Measurements from ENCODE around the gene LYL1. TPM values are rescaled to one million over a fixed set of nuclear protein-coding genes. Genes with fewer than 3 reads are reported as not detected.

The LYL1 gene
- total RNA-seq, 1 donor from 2014 or later = 4.0 TPM

GRCh38 chr19:13120031-13120430 lies 17.4 kb upstream of the LYL1 start:
- TF ChIP-seq, protein P1, sequence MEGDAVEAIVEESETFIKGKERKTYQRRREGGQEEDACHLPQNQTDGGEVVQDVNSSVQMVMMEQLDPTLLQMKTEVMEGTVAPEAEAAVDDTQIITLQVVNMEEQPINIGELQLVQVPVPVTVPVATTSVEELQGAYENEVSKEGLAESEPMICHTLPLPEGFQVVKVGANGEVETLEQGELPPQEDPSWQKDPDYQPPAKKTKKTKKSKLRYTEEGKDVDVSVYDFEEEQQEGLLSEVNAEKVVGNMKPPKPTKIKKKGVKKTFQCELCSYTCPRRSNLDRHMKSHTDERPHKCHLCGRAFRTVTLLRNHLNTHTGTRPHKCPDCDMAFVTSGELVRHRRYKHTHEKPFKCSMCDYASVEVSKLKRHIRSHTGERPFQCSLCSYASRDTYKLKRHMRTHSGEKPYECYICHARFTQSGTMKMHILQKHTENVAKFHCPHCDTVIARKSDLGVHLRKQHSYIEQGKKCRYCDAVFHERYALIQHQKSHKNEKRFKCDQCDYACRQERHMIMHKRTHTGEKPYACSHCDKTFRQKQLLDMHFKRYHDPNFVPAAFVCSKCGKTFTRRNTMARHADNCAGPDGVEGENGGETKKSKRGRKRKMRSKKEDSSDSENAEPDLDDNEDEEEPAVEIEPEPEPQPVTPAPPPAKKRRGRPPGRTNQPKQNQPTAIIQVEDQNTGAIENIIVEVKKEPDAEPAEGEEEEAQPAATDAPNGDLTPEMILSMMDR (conservative IDR thresholded peaks at IDR 0.05; ENCODE audit: low read depth, low read length) = no peak
- no peak overlapping the region for H3K4me3 ChIP-seq (ENCODE audit: low read depth, low read length)

GRCh38 chr19:13119627-13120026 lies 17.0 kb upstream of the LYL1 start:
- DNase-seq (ENCODE audit: low read depth) = no peak
- peak overlapping the region; percentile 83 for H3K4me3 ChIP-seq (ENCODE audit: low read depth, low read length)

More at GRCh38 chr19:13120031-13120430, 17.4 kb upstream of the LYL1 start:
- DNase-seq (ENCODE audit: low read depth) = no peak

DNA sequence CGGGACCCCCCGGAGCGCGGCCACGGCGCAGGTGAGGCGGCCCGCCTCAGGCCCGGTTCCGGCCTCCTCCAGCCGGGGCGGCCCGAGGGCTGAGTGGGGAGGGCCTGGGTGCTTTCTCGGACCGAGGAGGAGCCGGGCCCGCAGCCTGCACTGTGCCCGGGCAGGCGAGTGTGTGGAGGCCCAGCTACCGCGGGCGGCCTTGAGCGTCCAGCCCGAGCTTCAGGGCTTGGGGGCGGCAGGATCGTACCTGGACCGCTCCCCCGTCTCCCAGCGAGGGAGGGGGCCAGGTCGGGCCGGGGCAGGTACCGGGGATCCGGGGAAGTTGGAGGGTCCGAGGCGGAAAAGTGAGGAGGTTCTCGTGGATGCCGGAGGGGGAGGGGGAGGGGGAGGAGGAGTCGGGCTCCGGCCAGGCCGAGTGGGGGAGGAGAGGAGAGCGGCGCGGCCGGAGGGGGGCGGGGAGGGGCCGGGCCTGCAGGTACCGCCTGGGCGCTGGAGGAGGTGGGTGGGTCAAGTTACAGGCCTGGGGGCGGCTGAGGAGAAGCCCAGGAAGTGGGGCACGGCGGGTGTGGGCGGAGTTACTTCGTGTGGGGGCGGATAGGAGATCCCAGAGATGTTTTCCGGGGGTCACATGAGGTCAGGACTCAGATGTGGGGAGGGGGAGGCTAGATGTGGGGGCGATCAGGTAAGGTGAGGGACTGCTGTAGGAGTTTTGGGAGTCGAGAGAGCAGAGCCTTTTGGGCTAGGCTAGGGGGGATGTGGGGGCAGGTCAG lies 16.0 kb upstream of the LYL1 start:
- peak overlapping the region; percentile 83 for H3K4me3 ChIP-seq (ENCODE audit: low read depth, low read length)
- DNase-seq (ENCODE audit: low read depth) = no peak
- TF ChIP-seq, protein P1 (conservative IDR thresholded peaks at IDR 0.05; ENCODE audit: low read depth, low read length) = no peak

More at GRCh38 chr19:13119627-13120026, 17.0 kb upstream of the LYL1 start:
- TF ChIP-seq, protein P1 (conservative IDR thresholded peaks at IDR 0.05; ENCODE audit: low read depth, low read length) = no peak

GRCh38 chr19:13117772-13118423 lies 15.2 kb upstream of the LYL1 start, which contains the start of gene NACC1:
TSS of gene NACC1 (plus strand) at chr19:13118264. CDS start at chr19:13135208, 16,944 bp downstream.
- peak within 1 kb of the TSS; percentile 98 for H3K4me3 ChIP-seq (ENCODE audit: low read depth, low read length)
- DNase-seq (ENCODE audit: low read depth) = no peak
- TF ChIP-seq, protein P1 (conservative IDR thresholded peaks at IDR 0.05; ENCODE audit: low read depth, low read length) = no peak

DNA sequence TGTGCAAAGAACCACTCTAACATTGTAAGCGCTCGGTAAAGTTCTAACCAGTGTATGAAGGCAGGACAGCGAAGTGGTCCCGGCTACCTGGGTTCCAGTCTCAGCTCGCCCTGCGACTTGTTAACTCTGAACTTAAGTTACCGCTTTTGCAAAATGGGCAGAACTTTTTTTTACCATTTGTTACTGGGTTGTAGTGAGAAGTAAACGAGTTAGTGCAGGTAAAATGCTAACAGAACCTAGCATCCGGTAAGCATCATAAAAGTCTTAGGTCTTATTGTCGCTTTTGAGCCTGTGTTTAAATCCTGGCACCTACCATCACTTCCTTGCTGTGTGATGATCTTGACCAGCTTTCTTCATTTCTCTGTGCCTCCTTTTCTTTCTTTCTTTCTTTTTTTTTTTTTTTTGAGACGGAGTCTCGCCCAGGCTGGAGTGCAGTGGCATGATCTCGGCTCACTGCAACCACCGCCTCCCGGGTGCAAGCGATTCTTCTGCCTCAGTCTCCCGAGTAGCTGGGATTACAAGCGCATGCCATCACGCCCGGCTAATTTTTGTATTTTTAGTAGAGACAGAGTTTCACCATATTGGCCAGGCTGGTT lies 14.6 kb upstream of the LYL1 start:
- TF ChIP-seq, protein P1 (conservative IDR thresholded peaks at IDR 0.05; ENCODE audit: low read depth, low read length) = no peak
- DNase-seq (ENCODE audit: low read depth) = no peak
- H3K4me3 ChIP-seq (ENCODE audit: low read depth, low read length) = peak overlapping the region; percentile 98

DNA sequence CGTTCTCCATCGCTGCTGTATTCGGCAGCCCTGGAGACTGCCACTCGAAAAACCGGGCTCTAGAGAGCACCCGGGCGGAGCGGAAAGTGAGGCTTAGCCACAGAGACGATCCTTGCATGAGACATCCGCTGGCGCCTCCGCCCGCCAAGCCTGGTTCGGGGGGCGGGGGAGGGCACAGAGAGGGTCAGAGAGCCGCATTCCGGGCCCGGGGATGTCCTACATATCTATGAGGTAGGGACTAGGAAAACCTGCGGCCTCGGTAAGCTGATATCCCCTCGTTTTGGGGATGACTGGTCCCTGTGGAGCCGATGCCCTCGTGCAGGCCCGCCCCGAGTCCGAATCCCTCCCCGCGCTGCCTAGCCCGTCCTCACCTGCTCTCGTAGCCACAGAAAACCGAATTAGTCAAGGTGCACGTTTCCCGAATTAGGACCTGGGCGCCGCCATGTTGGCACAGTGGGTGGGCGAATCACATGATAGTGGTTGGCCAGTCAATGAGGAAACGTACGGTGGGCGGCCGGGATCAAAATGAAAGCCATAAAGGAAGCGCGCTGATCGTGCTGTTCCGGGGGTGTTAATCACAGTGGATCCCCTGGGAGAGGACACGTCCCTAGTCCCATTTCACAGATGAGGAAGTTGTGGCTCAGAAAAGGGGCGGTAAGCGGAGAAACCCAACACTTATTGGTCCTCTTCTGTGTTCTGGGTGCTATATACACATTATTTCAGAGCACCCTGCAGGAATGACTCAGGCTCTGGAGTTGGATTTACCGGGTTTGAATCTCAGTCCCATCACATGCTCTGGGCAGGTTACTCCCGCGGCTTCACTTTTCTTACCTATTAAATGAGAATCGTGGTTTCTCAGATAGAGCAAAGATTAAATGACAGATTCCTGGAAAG lies 13.9 kb upstream of the LYL1 start, which contains the start of gene TRMT1:
TRMT1 (minus strand) TSS at position 459 of the 894 bp plus-strand sequence; CDS start at position 118, 341 bp downstream.
- TF ChIP-seq, protein P1 (conservative IDR thresholded peaks at IDR 0.05; ENCODE audit: low read depth, low read length) = no peak
- peak; percentile 62 for DNase-seq (ENCODE audit: low read depth)
- peak within 1 kb of the TSS; percentile 98 for H3K4me3 ChIP-seq (ENCODE audit: low read depth, low read length)
